Prostate gland (tissue), 2 donors: Measurements from ENCODE around the gene ABTB2.

Source experiments
- CTCF ChIP-seq, 4 experiments: fragments of 200-600 bp in 2 of 4; fragments of 450-650 bp in 2 of 4; sonication (generic) in 2 of 4; IDR thresholded peaks; 1 replicate in 3 of 4; 2 replicates in 1 of 4; pipeline ENCODE4 v1.5.1; 2016 to 2019; ENCODE audit warnings: antibody characterized with exemption in 4 of 4, mild to moderate bottlenecking in 2 of 4, moderate library complexity in 2 of 4
- POLR2A ChIP-seq: fragments of 450-650 bp; IDR thresholded peaks from one replicate; pipeline ENCODE4 v1.6.1; 2016; ENCODE audit warnings: antibody characterized with exemption, mild to moderate bottlenecking

DNA sequence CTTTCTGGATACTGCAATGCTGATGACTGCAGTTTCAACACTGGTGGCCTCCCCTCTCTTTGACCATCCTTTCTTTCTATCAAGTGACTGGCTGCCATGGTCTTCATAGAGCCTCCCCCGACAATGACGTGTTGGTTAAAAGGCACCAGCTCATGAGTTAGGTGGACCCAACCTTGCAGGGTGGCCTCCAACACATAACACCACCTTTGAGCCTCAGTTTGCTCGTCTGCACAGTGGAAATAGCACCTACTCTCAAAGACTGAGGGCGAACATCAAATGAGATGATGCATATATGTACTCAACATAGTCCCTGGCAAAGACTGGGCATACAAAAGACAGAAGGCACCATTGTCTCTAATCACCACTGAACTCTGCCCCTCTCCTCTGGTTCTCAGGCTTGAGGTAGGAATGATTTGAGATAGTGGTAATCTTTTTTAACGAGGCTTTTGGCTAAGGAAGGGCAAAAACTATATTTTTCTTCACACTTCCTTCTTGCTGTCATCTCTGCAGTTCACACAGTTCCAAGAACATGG is 133.3 kb downstream of the ABTB2 start:
- TF ChIP-seq CTCF (IDR thresholded peaks at IDR 0.05) = no peak
- TF ChIP-seq POLR2A = no peak
